Measurements from ENCODE around the gene PRIMPOL. TPM values are rescaled to one million over a fixed set of nuclear protein-coding genes. Genes with fewer than 3 reads are reported as not detected.

PRIMPOL gene
- total and polyA plus RNA-seq, 4 experiments from 2014 or later, result 14.0 to 23.2 (median 20.9) TPM

GRCh38 chr4:184668511-184669114 lies 19.1 kb downstream of the PRIMPOL start:
- H3K4me1 Mint-ChIP-seq, result peaks cover 16 to 34% (median 30%) of the 10 kb centered on the region in 4 donors
- H3K9me3 Mint-ChIP-seq, result no peaks in the 10 kb centered on the region
- peaks cover 29 to 32% of the 10 kb centered on the region in 2 donors for H3K36me3 Mint-ChIP-seq
- peaks cover 24% of the 10 kb centered on the region for H3K4me1 ChIP-seq (ENCODE audit: insufficient read depth, low read length)
- H3K9me3 ChIP-seq (ENCODE audit: control insufficient read depth in 1 of 2, low read length in 2 of 2), result no peaks in the 10 kb centered on the region
- peak overlapping the region in 7 of 8 donors; percentile 25 to 77 (median 40) for H3K4me3 Mint-ChIP-seq
- POLR2A ChIA-PET (ENCODE audit: partially characterized antibody), result interaction anchor here (1.5 to 1.6 kb wide), 3 partner anchors 19 to 65 kb away, joined by 4 to 15 read pairs (median 8); partner anchors contain the start of genes CASP3, CENPU and PRIMPOL
- intact Hi-C loops (cut with micrococcal nuclease), result no loop called here
- CTCF ChIA-PET (ENCODE audit: partially characterized antibody), result interaction anchor here (2.7 to 3.5 kb wide), 2 partner anchors 20 to 404 kb away, joined by 11 to 13 read pairs; partner anchors contain the start of genes CASP3 and PRIMPOL
- H3K27me3 Mint-ChIP-seq, result no peaks in the 10 kb centered on the region
- peak in 4 of 5 donors; percentile 24 to 38 (median 32) for DNase-seq
- no peaks in the 10 kb centered on the region for H3K36me3 ChIP-seq (ENCODE audit: insufficient read depth, low read length)
- peak overlapping the region; percentile 54 to 94 (median 72) for H3K27ac Mint-ChIP-seq
- peak overlapping the region; percentile 5 for H3K27ac ChIP-seq (ENCODE audit: low read depth, low read length)
- no peak overlapping the region for H3K4me3 ChIP-seq (ENCODE audit: low read length in 2 of 2)
- no peaks in the 10 kb centered on the region for H3K27me3 ChIP-seq (ENCODE audit: insufficient read depth, low read length)

- no peaks in the 10 kb centered on the region for H3K9me3 Mint-ChIP-seq
- ChIA-PET CTCF (ENCODE audit: partially characterized antibody) (interaction anchor here (0.8 to 3.5 kb wide), 3 partner anchors 14 to 405 kb away, joined by 3 to 13 read pairs (median 11); partner anchors contain the start of genes CASP3 and PRIMPOL), POLR2A (ENCODE audit: partially characterized antibody) (interaction anchor here (1.5 to 1.6 kb wide), 3 partner anchors 20 to 65 kb away, joined by 4 to 15 read pairs (median 8); partner anchors contain the start of genes CASP3, CENPU and PRIMPOL)
- no peaks in the 10 kb centered on the region for H3K27me3 ChIP-seq (ENCODE audit: insufficient read depth, low read length)
- H3K9me3 ChIP-seq (ENCODE audit: control insufficient read depth in 1 of 2, low read length in 2 of 2), result no peaks in the 10 kb centered on the region
- no peak for DNase-seq
- peak overlapping the region in 6 of 7 donors; percentile 6 to 84 (median 70) for H3K27ac Mint-ChIP-seq
- H3K27ac ChIP-seq (ENCODE audit: low read depth, low read length), result no peak overlapping the region
- H3K4me1 ChIP-seq (ENCODE audit: insufficient read depth, low read length), result peaks cover 24% of the 10 kb centered on the region
- no peak overlapping the region for H3K4me3 ChIP-seq (ENCODE audit: low read length in 2 of 2)
- peak overlapping the region in 3 of 8 donors; percentile 4 to 47 (median 43) for H3K4me3 Mint-ChIP-seq
- intact Hi-C loops (cut with micrococcal nuclease), result no loop called here
- peaks cover 35 to 38% of the 10 kb centered on the region in 2 donors for H3K36me3 Mint-ChIP-seq
- H3K36me3 ChIP-seq (ENCODE audit: insufficient read depth, low read length), result no peaks in the 10 kb centered on the region
- H3K27me3 Mint-ChIP-seq, result no peaks in the 10 kb centered on the region
- peaks cover 16 to 34% (median 30%) of the 10 kb centered on the region in 4 donors for H3K4me1 Mint-ChIP-seq
Measured at GRCh38 chr4:184669251-184669650, 19.7 kb downstream of the PRIMPOL start.

- Mint-ChIP-seq H3K36me3 (peaks cover 30 to 36% of the 10 kb centered on the region in 2 donors), H3K27me3 (no peaks in the 10 kb centered on the region), H3K4me1 (peaks cover 16 to 34% (median 27%) of the 10 kb centered on the region in 4 donors), H3K27ac (no peak overlapping the region), H3K4me3 (no peak overlapping the region), H3K9me3 (no peaks in the 10 kb centered on the region)
- ChIA-PET CTCF (ENCODE audit: partially characterized antibody) (interaction anchor here (2.7 to 3.5 kb wide), 2 partner anchors 22 to 407 kb away, joined by 11 to 13 read pairs; partner anchors contain the start of genes CASP3 and PRIMPOL), POLR2A (ENCODE audit: partially characterized antibody) (no interaction called here)
- Histone ChIP-seq H3K4me1 (ENCODE audit: insufficient read depth, low read length) (peaks cover 24% of the 10 kb centered on the region), H3K4me3 (ENCODE audit: low read length in 2 of 2) (no peak overlapping the region), H3K36me3 (ENCODE audit: insufficient read depth, low read length) (no peaks in the 10 kb centered on the region), H3K27ac (ENCODE audit: low read depth, low read length) (no peak overlapping the region), H3K27me3 (ENCODE audit: insufficient read depth, low read length) (no peaks in the 10 kb centered on the region), H3K9me3 (ENCODE audit: control insufficient read depth in 1 of 2, low read length in 2 of 2) (no peaks in the 10 kb centered on the region)
- intact Hi-C loops (cut with micrococcal nuclease), result no loop called here
- DNase-seq, result no peak
Measured at GRCh38 chr4:184671101-184671500, 21.6 kb downstream of the PRIMPOL start.

GRCh38 chr4:184672741-184673140 lies 23.2 kb downstream of the PRIMPOL start:
- no peak overlapping the region for H3K4me3 ChIP-seq (ENCODE audit: low read length in 2 of 2)
- H3K4me1 Mint-ChIP-seq, result peaks cover 14 to 26% (median 25%) of the 10 kb centered on the region in 4 donors
- no peak overlapping the region for H3K27ac ChIP-seq (ENCODE audit: low read depth, low read length)
- H3K27ac Mint-ChIP-seq, result peak overlapping the region in 1 of 7 donors; percentile 63
- intact Hi-C loops (cut with micrococcal nuclease), result no loop called here
- no peak overlapping the region for H3K4me3 Mint-ChIP-seq
- H3K27me3 ChIP-seq (ENCODE audit: insufficient read depth, low read length), result no peaks in the 10 kb centered on the region
- ChIA-PET POLR2A (ENCODE audit: partially characterized antibody) (no interaction called here), CTCF (ENCODE audit: partially characterized antibody) (interaction anchor here (0.7 kb wide), 1 partner anchor 169 kb away, joined by 3 read pairs; no protein-coding TSS in a partner anchor)
- DNase-seq, result no peak
- peaks cover 22 to 32% of the 10 kb centered on the region in 2 donors for H3K36me3 Mint-ChIP-seq
- no peaks in the 10 kb centered on the region for H3K27me3 Mint-ChIP-seq
- no peaks in the 10 kb centered on the region for H3K9me3 ChIP-seq (ENCODE audit: control insufficient read depth in 1 of 2, low read length in 2 of 2)
- H3K4me1 ChIP-seq (ENCODE audit: insufficient read depth, low read length), result peaks cover 20% of the 10 kb centered on the region
- H3K9me3 Mint-ChIP-seq, result no peaks in the 10 kb centered on the region
- H3K36me3 ChIP-seq (ENCODE audit: insufficient read depth, low read length), result no peaks in the 10 kb centered on the region

GRCh38 chr4:184674011-184674410 lies 24.5 kb downstream of the PRIMPOL start:
- no peak for DNase-seq
- peaks cover 13 to 22% of the 10 kb centered on the region in 2 donors for H3K36me3 Mint-ChIP-seq
- no peak overlapping the region for H3K4me3 ChIP-seq (ENCODE audit: low read length in 2 of 2)
- H3K4me1 ChIP-seq (ENCODE audit: insufficient read depth, low read length), result peaks cover 8% of the 10 kb centered on the region
- no peaks in the 10 kb centered on the region for H3K27me3 Mint-ChIP-seq
- no peak overlapping the region for H3K27ac ChIP-seq (ENCODE audit: low read depth, low read length)
- no peak overlapping the region for H3K4me3 Mint-ChIP-seq
- peaks cover 3 to 13% (median 12%) of the 10 kb centered on the region in 4 donors for H3K4me1 Mint-ChIP-seq
- ChIA-PET CTCF (ENCODE audit: partially characterized antibody) (no interaction called here), POLR2A (ENCODE audit: partially characterized antibody) (no interaction called here)
- H3K36me3 ChIP-seq (ENCODE audit: insufficient read depth, low read length), result no peaks in the 10 kb centered on the region
- H3K27ac Mint-ChIP-seq, result peak overlapping the region in 2 of 7 donors; percentile 11 to 51
- no peaks in the 10 kb centered on the region for H3K9me3 Mint-ChIP-seq
- H3K27me3 ChIP-seq (ENCODE audit: insufficient read depth, low read length), result no peaks in the 10 kb centered on the region
- intact Hi-C loops (cut with micrococcal nuclease), result no loop called here
- H3K9me3 ChIP-seq (ENCODE audit: control insufficient read depth in 1 of 2, low read length in 2 of 2), result no peaks in the 10 kb centered on the region

- POLR2A ChIA-PET (ENCODE audit: partially characterized antibody), result no interaction called here
- H3K27ac Mint-ChIP-seq, result peak overlapping the region in 2 of 7 donors; percentile 60 to 72
- intact Hi-C loops (cut with micrococcal nuclease), result no loop called here
- H3K9me3 Mint-ChIP-seq, result no peaks in the 10 kb centered on the region
- H3K27me3 ChIP-seq (ENCODE audit: insufficient read depth, low read length), result no peaks in the 10 kb centered on the region
- H3K36me3 Mint-ChIP-seq, result peaks cover 13 to 22% of the 10 kb centered on the region in 2 donors
- no peaks in the 10 kb centered on the region for H3K9me3 ChIP-seq (ENCODE audit: control insufficient read depth in 1 of 2, low read length in 2 of 2)
- H3K4me1 ChIP-seq (ENCODE audit: insufficient read depth, low read length), result no peaks in the 10 kb centered on the region
- no peaks in the 10 kb centered on the region for H3K36me3 ChIP-seq (ENCODE audit: insufficient read depth, low read length)
- no peak for DNase-seq
- CTCF ChIA-PET (ENCODE audit: partially characterized antibody), result no interaction called here
- H3K27me3 Mint-ChIP-seq, result no peaks in the 10 kb centered on the region
- H3K27ac ChIP-seq (ENCODE audit: low read depth, low read length), result no peak overlapping the region
- no peak overlapping the region for H3K4me3 ChIP-seq (ENCODE audit: low read length in 2 of 2)
- H3K4me1 Mint-ChIP-seq, result peaks cover 0 to 3% (median 2%) of the 10 kb centered on the region in 4 donors
- H3K4me3 Mint-ChIP-seq, result no peak overlapping the region
Measured at GRCh38 chr4:184675018-184675417, 25.5 kb downstream of the PRIMPOL start.

GRCh38 chr4:184675821-184676492 lies 26.4 kb downstream of the PRIMPOL start:
- Histone ChIP-seq H3K4me3 (ENCODE audit: low read length in 2 of 2) (no peak overlapping the region), H3K9me3 (ENCODE audit: control insufficient read depth in 1 of 2, low read length in 2 of 2) (no peaks in the 10 kb centered on the region), H3K27me3 (ENCODE audit: insufficient read depth, low read length) (no peaks in the 10 kb centered on the region), H3K4me1 (ENCODE audit: insufficient read depth, low read length) (no peaks in the 10 kb centered on the region), H3K36me3 (ENCODE audit: insufficient read depth, low read length) (no peaks in the 10 kb centered on the region), H3K27ac (ENCODE audit: low read depth, low read length) (no peak overlapping the region)
- Mint-ChIP-seq H3K4me1 (no peaks in the 10 kb centered on the region), H3K9me3 (no peaks in the 10 kb centered on the region), H3K27ac (peak overlapping the region in 1 of 7 donors; percentile 17), H3K36me3 (peaks cover 17 to 22% of the 10 kb centered on the region in 2 donors), H3K27me3 (no peaks in the 10 kb centered on the region), H3K4me3 (no peak overlapping the region)
- ChIA-PET POLR2A (ENCODE audit: partially characterized antibody) (no interaction called here), CTCF (ENCODE audit: partially characterized antibody) (no interaction called here)
- intact Hi-C loops (cut with micrococcal nuclease), result no loop called here
- DNase-seq, result no peak
